GM21619 (cell line): Measurements from ENCODE around the gene MYO5B.

Experiments
- ATAC-seq: cut with Tn5 transposase; IDR thresholded peaks from one replicate; pipeline ENCODE4 v1.9.1; 2021; ENCODE audit not compliant: unreplicated experiment

The MYO5B gene

DNA sequence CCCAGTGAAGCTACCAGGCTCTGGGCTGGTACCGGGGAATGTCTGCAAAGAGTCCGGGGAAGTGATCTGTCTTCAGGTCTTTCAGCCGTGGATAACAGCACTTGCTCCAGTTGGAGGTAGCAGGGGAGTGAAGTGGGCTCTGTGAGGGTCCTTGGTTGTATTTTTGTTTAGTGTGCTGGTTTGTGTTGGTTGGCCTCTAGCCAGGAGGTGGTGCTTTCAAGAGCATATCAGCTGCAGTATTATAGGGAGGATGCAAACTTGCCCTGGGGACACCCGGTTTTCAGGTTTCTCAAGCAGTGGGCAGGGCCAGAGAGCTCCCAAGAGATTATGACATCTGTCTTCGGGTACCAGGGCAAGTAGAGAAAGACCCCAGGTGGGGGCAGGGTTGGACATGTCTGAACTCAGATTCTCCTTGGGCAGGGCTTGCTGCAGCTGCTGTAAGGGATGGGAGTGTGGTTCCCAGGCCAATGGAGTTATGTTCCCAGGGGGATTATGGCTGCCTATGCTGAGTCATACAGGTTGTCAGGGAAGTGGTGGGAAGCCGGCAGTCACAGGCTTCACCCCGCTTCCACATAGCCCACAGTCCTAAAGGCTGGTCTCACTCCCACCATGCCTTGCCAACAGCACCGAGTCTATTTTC lies 416.0 kb downstream of the MYO5B start:
- ATAC-seq, result no peak
